Measurements from ENCODE around the gene ASB10. TPM values are rescaled to one million over a fixed set of nuclear protein-coding genes. Genes with fewer than 3 reads are reported as not detected.

The ASB10 gene
- total RNA-seq, 1 donor from 2014 or later = not detected

GRCh38 chr7:151207315-151207714, 20.3 kb upstream of the ASB10 start:
- H3K4me3 Mint-ChIP-seq (ENCODE audit: unreplicated experiment) = no peak overlapping the region
- H3K36me3 Mint-ChIP-seq (ENCODE audit: unreplicated experiment) = no peaks in the 10 kb centered on the region
- no peak for DNase-seq (ENCODE audit: extremely low spot score, unreplicated experiment)
- H3K27me3 Mint-ChIP-seq (ENCODE audit: unreplicated experiment) = peaks cover 23% of the 10 kb centered on the region
- no peaks in the 10 kb centered on the region for H3K9me3 Mint-ChIP-seq (ENCODE audit: unreplicated experiment)
- no peak overlapping the region for H3K27ac Mint-ChIP-seq (ENCODE audit: unreplicated experiment)
- H3K4me1 Mint-ChIP-seq (ENCODE audit: unreplicated experiment) = no peaks in the 10 kb centered on the region
- no peak for TF ChIP-seq CTCF (IDR thresholded peaks at IDR 0.05)

GRCh38 chr7:151206914-151207313, 19.9 kb upstream of the ASB10 start:
- Mint-ChIP-seq H3K27ac (ENCODE audit: unreplicated experiment) (no peak overlapping the region), H3K9me3 (ENCODE audit: unreplicated experiment) (no peaks in the 10 kb centered on the region), H3K4me3 (ENCODE audit: unreplicated experiment) (no peak overlapping the region), H3K27me3 (ENCODE audit: unreplicated experiment) (peaks cover 27% of the 10 kb centered on the region), H3K4me1 (ENCODE audit: unreplicated experiment) (no peaks in the 10 kb centered on the region), H3K36me3 (ENCODE audit: unreplicated experiment) (no peaks in the 10 kb centered on the region)
- no peak for DNase-seq (ENCODE audit: extremely low spot score, unreplicated experiment)
- TF ChIP-seq CTCF (IDR thresholded peaks at IDR 0.05) = no peak

DNA sequence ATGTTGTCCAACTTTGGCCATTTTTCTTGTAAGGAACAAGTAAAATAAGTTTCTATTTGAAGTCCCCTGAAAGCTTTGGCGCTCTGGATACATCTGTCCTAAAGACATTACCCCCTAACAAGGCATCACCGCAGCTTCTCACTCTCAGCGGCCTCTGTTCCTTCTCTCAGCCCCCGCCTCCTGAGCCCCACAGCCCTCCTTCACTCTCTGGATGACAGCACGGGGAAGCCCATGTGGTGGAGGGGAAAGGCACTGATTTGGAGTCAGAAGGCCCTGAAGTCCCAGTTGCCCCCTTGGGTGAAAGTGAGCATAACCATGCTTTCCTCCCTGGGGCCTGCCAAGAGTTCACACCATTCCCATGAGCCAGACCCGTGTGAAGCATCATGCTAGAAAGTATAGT, 18.7 kb upstream of the ASB10 start:
- H3K27ac Mint-ChIP-seq (ENCODE audit: unreplicated experiment) = no peak overlapping the region
- no peak for DNase-seq (ENCODE audit: extremely low spot score, unreplicated experiment)
- H3K4me3 Mint-ChIP-seq (ENCODE audit: unreplicated experiment) = no peak overlapping the region
- H3K4me1 Mint-ChIP-seq (ENCODE audit: unreplicated experiment) = no peaks in the 10 kb centered on the region
- H3K27me3 Mint-ChIP-seq (ENCODE audit: unreplicated experiment) = peaks cover 37% of the 10 kb centered on the region
- H3K36me3 Mint-ChIP-seq (ENCODE audit: unreplicated experiment) = no peaks in the 10 kb centered on the region
- no peaks in the 10 kb centered on the region for H3K9me3 Mint-ChIP-seq (ENCODE audit: unreplicated experiment)
- TF ChIP-seq CTCF (IDR thresholded peaks at IDR 0.05) = no peak

DNA sequence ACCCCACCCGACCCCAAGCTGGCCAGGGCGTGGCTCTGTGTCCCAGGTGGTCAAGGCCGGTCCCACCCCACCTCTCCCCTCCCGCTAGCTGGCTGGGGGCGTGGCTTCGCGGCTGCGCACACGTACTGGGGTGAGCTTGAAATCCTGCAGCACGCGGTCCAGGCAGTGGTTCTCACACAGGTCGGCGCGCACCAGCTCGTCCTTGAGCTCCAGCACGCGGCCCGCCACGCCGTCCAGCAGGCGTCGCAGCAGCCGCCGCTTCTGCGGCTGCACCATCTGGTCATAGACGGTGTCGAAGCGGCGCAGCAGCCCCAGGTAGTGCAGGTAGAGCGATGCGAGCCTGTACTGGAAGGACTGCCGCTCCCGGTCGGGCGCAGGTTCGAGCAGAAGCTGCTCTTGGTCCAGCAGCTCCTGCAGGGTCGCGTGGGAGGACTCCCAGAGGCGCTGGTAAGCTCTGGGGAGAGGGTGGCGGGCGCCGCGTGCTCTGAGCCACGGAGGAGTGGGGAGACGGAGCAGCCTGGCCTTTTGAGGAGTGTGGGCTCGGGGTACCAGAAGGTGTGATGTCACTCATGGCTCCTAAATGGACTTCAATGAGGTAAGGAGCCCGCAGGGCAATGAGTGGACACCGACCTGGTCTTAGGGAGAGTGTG, 17.5 kb upstream of the ASB10 start:
- Mint-ChIP-seq H3K27ac (ENCODE audit: unreplicated experiment) (no peak overlapping the region), H3K4me3 (ENCODE audit: unreplicated experiment) (no peak overlapping the region), H3K27me3 (ENCODE audit: unreplicated experiment) (peaks cover 40% of the 10 kb centered on the region), H3K4me1 (ENCODE audit: unreplicated experiment) (no peaks in the 10 kb centered on the region), H3K36me3 (ENCODE audit: unreplicated experiment) (no peaks in the 10 kb centered on the region), H3K9me3 (ENCODE audit: unreplicated experiment) (no peaks in the 10 kb centered on the region)
- no peak for DNase-seq (ENCODE audit: extremely low spot score, unreplicated experiment)
- no peak for TF ChIP-seq CTCF (IDR thresholded peaks at IDR 0.05)

DNA sequence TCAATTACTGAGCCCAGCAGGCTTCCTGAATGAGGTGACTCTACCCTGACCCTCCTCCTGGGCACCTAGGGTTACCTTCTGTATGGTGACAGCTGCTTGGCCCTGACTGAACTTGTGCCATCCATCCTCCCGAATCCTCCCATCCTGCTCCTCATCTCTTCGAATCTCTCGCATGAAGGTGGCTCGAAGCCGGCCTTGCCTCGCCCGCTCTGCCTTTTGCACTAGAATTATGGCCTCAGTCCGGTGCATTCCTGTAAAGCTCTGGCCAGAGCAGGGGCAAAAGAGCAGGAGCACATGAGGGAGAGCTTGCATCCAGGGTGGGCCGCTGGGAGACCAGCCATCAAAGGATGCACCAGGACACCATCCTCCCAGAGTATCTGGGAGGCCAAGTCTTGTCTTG, 15.8 kb upstream of the ASB10 start:
- Mint-ChIP-seq H3K4me3 (ENCODE audit: unreplicated experiment) (no peak overlapping the region), H3K27me3 (ENCODE audit: unreplicated experiment) (peaks cover 40% of the 10 kb centered on the region), H3K4me1 (ENCODE audit: unreplicated experiment) (no peaks in the 10 kb centered on the region)

More for the DNA sequence above, 15.8 kb upstream of the ASB10 start:
- Mint-ChIP-seq H3K27ac (ENCODE audit: unreplicated experiment) (no peak overlapping the region), H3K9me3 (ENCODE audit: unreplicated experiment) (no peaks in the 10 kb centered on the region), H3K36me3 (ENCODE audit: unreplicated experiment) (no peaks in the 10 kb centered on the region)
- no peak for DNase-seq (ENCODE audit: extremely low spot score, unreplicated experiment)
- TF ChIP-seq CTCF (IDR thresholded peaks at IDR 0.05) = no peak

All from osteocyte (in vitro differentiated cells).